Skeletal muscle tissue (tissue), 4 donors: ENCODE results near the gene GRB10. TPM values are rescaled to one million over a fixed set of nuclear protein-coding genes. Genes with fewer than 3 reads are reported as not detected.

Experiments used
- H3K27ac ChIP-seq: one replicate; pipeline ENCODE4 v1.7.0; 2013; ENCODE audit warnings: mild to moderate bottlenecking, low read depth, low read length, inconsistent platforms
- H3K27me3 ChIP-seq, 3 donors: one replicate each; pipeline ENCODE4 v1.7.0; 2013; ENCODE audit warnings: low read length in 3 of 3; ENCODE audit not compliant: control insufficient read depth in 3 of 3, insufficient read depth in 3 of 3
- H3K36me3 ChIP-seq, 3 donors: one replicate each; pipeline ENCODE4 v1.7.0; 2013; ENCODE audit warnings: low read length in 3 of 3; ENCODE audit not compliant: control insufficient read depth in 3 of 3, insufficient read depth in 3 of 3
- H3K4me1 ChIP-seq, 3 donors: one replicate each; pipeline ENCODE4 v1.7.0; 2013; ENCODE audit warnings: low read length in 3 of 3, mild to moderate bottlenecking in 3 of 3; ENCODE audit not compliant: control insufficient read depth in 3 of 3, insufficient read depth in 3 of 3
- H3K4me3 ChIP-seq, 3 donors: one replicate each; pipeline ENCODE4 v1.7.0; 2013; ENCODE audit warnings: low read length in 3 of 3
- H3K9ac ChIP-seq, 3 donors: one replicate each; pipeline ENCODE4 v1.7.0; 2013; ENCODE audit warnings: low read length in 3 of 3, mild to moderate bottlenecking in 3 of 3, moderate library complexity in 2 of 3, low read depth in 1 of 3
- H3K9me3 ChIP-seq, 3 donors: one replicate each; pipeline ENCODE4 v1.7.0; 2013; ENCODE audit warnings: low read length in 3 of 3; ENCODE audit not compliant: control insufficient read depth in 3 of 3
- total RNA-seq: library from RNA; depleted of rRNA; stranded (reverse); fragments of >200 nt; gene quantifications from one replicate; pipeline ENCODE4 v1.2.3, GENCODE V29; 2014
- donor health status: Osteomylitis.

Gene GRB10
- total RNA-seq, 1 donor from 2014 or later: 17.7 TPM

DNA sequence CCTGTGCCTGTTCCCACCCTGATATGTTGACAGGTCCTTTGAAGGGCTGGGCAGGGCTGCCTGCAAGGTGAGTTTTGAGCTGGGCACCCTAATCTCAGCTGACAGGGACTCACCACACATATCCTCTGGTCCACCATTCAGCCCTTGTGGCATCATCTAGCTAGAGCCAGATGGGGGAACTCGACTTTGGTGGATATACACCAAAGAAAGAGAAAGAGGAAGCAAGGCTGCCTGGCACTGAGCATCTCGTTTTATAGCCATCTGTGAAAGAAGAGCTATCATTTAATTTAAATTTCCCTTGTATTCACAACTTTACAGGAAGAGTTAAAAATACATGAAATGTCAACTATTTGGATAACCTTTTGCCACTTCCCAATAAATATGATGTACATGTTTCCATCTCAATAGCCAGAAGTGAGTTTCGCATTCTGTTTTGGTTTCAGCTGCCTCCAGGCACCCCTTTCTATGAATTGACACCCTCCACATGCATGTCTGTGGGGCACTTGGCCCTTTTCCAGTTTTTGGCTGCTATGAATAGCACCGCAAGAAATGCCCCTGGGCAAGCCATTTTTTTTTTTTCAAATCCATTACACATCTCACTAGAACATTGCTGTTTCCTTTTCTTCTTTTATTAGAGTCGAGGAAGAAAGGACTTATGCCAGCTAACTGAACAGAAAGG is 22.9 kb upstream of the GRB10 start:
- Histone ChIP-seq H3K27me3 (no peaks in the 10 kb centered on the region), H3K36me3 (no peaks in the 10 kb centered on the region), H3K9ac (no peak overlapping the region), H3K27ac (no peak overlapping the region), H3K4me1 (peaks cover 0 to 10% (median 4%) of the 10 kb centered on the region in 3 donors), H3K9me3 (no peaks in the 10 kb centered on the region), H3K4me3 (no peak overlapping the region)

DNA sequence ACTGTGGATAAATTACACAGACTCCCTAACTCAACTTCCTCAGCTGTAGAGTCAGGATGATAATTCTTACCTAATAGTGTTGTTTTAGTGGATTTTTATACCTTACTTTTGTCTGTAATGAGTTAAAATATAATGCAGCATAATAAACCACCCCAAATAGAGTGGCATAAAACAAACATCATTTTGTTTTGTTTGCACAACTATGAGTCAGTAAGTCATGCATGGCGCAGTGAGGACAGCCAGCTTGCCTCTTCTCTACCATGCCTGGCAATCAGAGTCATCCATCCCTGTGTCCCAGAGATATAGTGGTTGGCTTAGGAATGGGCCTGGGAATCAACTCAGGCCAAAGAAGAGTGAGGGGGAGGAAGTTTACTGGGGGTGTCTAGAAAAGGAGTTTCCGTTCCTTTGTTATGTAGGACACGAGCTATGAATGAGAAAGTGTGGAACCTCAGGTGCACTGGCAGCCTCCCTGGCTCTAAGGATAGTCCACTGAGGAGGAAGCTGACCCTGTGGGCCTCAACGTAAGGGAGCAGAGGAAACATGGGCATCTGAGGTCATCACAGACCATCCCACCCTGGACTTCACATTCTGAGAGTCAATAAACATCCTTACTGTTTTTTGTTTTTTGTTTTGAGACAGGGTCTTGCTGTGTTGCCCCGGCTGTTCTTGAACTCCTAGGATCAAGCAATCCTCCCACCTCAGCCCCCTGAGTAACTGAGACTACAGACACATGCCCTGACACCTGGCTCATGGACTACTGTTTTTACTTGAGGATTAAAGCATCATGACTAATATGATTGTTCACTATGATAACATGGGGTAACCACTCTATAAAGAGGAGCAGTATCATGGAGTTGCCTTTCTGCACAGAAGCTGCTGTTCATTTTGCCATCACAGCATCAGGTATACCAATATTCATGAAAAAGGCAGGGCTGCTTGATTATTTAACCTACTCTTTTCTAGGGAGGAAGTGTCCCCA is 21.0 kb upstream of the GRB10 start:
- Histone ChIP-seq H3K27me3 (no peaks in the 10 kb centered on the region), H3K4me1 (peaks cover 0 to 18% (median 4%) of the 10 kb centered on the region in 3 donors), H3K4me3 (no peak overlapping the region), H3K9ac (no peak overlapping the region), H3K27ac (no peak overlapping the region), H3K36me3 (no peaks in the 10 kb centered on the region), H3K9me3 (no peaks in the 10 kb centered on the region)

DNA sequence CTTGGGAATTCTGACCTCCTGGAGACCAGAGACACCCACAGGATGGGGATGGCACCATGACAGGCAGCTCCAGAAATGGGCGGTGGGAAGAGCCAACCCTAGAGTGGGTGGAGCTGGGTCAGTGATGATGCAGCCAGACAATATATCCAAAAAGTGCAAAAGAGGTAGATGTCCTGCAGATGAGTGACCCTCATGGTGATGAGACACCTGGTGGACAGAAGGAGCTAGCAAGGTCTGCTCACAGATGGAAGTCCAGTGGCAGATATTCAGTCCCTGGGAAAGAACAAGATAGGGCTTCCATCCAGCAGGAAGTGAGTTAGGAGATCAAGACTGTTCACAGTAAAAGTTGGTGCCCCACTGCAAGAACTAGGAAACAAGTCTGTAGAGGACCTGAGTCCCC is 19.2 kb upstream of the GRB10 start:
- H3K27ac ChIP-seq: no peak overlapping the region
- H3K27me3 ChIP-seq: no peaks in the 10 kb centered on the region
- no peaks in the 10 kb centered on the region for H3K9me3 ChIP-seq
- H3K36me3 ChIP-seq: no peaks in the 10 kb centered on the region
- no peak overlapping the region for H3K4me3 ChIP-seq
- H3K9ac ChIP-seq: no peak overlapping the region
- H3K4me1 ChIP-seq: peaks cover 0 to 18% (median 4%) of the 10 kb centered on the region in 3 donors

DNA sequence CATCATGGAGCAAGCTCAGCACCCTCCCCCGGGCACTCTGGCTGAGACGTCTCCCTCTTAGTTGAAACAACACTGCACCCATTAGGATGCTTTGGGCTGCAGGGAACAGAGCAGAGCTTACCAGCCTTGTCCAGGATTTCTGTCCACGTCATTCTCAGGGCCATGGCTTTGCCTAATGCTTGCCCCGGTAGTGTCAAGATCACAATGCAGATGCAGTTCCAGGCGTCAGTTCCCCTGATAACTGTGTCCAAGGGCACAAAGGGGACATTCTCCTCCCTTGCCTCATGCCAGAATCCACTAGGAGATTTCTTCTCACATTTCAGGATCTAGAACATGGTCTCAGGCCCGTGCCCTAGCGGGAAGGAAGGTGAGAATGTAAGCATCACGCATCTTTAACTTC is 17.2 kb upstream of the GRB10 start:
- Histone ChIP-seq H3K4me1 (peaks cover 0 to 18% (median 4%) of the 10 kb centered on the region in 3 donors), H3K27me3 (no peaks in the 10 kb centered on the region), H3K4me3 (no peak overlapping the region), H3K9me3 (no peaks in the 10 kb centered on the region), H3K9ac (no peak overlapping the region), H3K36me3 (no peaks in the 10 kb centered on the region), H3K27ac (no peak overlapping the region)

DNA sequence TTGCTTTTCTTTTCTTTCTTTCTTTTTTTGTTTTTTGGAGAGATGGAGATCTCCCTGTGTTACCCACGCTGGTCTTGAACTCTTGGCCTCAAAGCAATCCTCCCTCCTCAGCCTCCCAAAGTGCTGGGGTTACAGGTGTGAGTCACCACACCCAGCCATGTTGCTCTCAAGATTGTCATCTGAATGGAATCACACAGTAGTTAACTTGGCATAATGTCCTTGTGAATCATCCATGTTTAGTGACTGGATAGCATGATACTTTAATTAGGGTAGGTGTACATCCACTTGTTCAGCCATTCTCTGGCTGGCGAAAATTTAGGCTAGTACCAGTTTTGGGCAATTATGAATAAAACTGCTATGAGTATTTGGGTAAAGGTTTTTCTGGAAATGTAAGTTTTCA is 15.4 kb upstream of the GRB10 start:
- no peaks in the 10 kb centered on the region for H3K9me3 ChIP-seq
- H3K9ac ChIP-seq: no peak overlapping the region
- no peaks in the 10 kb centered on the region for H3K36me3 ChIP-seq
- H3K4me1 ChIP-seq: peaks cover 0 to 20% (median 10%) of the 10 kb centered on the region in 3 donors
- H3K4me3 ChIP-seq: no peak overlapping the region
- H3K27me3 ChIP-seq: no peaks in the 10 kb centered on the region
- no peak overlapping the region for H3K27ac ChIP-seq

DNA sequence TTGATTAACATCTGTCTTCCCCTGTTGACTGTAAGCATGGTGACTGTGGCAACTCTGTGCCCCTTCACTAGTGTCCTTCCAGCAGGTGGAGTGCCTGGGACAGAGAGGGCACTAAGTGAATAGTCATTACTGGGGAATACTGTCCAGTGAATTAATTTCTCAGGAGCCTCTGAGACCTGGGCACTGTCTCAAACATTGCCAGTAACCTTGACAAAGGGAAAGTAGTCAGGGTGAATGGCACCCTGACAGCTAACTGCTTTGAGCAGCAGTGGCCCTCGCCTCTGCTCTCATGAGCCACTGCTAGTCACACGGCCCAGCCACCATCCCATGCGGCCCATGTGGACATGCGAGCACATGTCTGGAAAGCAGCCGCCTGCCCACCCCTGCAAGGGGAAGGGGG is 13.1 kb upstream of the GRB10 start:
- H3K9ac ChIP-seq: no peak overlapping the region
- no peak overlapping the region for H3K4me3 ChIP-seq
- no peaks in the 10 kb centered on the region for H3K9me3 ChIP-seq
- no peaks in the 10 kb centered on the region for H3K27me3 ChIP-seq
- H3K36me3 ChIP-seq: no peaks in the 10 kb centered on the region
- H3K27ac ChIP-seq: no peak overlapping the region
- peaks cover 15 to 25% (median 18%) of the 10 kb centered on the region in 3 donors for H3K4me1 ChIP-seq

DNA sequence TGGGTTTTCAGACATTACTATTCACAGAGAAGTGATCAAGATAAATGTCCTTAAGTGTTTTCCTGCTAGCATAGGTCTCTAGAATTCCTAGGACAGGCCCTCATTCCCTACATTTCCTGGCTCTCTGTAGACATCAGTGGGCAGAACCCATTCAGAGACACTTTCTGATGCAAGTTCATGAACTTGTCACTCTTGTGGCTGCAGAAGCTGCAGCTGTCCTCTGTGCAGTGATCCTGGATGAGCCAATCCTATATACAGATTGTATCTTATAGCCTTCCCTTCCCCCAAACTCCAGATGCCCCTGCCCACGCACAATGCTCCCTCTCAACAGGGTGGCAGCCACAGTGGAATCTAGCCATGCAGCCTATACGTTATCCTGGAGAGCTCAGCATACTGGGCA is 12.6 kb upstream of the GRB10 start:
- Histone ChIP-seq H3K9me3 (no peaks in the 10 kb centered on the region), H3K4me1 (peaks cover 19 to 25% (median 23%) of the 10 kb centered on the region in 3 donors)

DNA sequence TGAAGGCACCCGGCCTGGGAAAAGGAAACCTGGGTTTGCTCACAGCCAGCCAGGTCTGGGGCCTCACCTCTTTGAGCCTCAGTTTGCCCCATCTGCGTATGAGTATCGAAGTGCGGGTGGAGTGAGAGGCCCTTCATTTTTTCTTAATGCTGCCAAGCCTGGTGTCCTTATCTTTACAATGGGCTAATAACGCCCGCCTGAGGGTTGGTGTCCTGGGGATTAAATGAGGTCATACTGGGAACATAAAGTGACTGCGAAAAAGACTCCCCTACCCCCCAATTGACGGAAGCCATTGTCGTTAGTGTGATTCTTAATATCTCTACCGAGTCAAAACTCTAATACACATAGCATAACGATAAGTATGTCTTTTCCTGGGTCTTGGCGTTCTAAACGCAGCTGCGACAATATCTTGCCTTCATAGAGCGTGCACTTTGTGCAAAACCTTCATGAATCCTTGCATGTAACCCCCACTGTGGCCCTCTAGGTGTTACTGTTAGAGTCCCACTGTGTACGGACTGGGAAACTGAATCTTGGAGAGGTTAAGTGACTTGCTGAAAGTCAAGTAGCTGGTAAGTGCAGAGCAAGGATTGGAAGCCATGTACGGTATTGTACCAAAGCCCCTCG is 11.4 kb upstream of the GRB10 start:
- Histone ChIP-seq H3K9ac (peak overlapping the region; percentile 63 to 84 (median 77)), H3K9me3 (no peaks in the 10 kb centered on the region), H3K4me3 (peak overlapping the region; percentile 68 to 77 (median 70)), H3K27me3 (no peaks in the 10 kb centered on the region), H3K27ac (peak overlapping the region; percentile 58), H3K36me3 (no peaks in the 10 kb centered on the region), H3K4me1 (peaks cover 17 to 23% (median 19%) of the 10 kb centered on the region in 3 donors)

More for the DNA sequence above, 12.6 kb upstream of the GRB10 start:
- no peak overlapping the region for H3K27ac ChIP-seq
- H3K4me3 ChIP-seq: no peak overlapping the region
- H3K27me3 ChIP-seq: no peaks in the 10 kb centered on the region
- H3K36me3 ChIP-seq: no peaks in the 10 kb centered on the region
- H3K9ac ChIP-seq: no peak overlapping the region

DNA sequence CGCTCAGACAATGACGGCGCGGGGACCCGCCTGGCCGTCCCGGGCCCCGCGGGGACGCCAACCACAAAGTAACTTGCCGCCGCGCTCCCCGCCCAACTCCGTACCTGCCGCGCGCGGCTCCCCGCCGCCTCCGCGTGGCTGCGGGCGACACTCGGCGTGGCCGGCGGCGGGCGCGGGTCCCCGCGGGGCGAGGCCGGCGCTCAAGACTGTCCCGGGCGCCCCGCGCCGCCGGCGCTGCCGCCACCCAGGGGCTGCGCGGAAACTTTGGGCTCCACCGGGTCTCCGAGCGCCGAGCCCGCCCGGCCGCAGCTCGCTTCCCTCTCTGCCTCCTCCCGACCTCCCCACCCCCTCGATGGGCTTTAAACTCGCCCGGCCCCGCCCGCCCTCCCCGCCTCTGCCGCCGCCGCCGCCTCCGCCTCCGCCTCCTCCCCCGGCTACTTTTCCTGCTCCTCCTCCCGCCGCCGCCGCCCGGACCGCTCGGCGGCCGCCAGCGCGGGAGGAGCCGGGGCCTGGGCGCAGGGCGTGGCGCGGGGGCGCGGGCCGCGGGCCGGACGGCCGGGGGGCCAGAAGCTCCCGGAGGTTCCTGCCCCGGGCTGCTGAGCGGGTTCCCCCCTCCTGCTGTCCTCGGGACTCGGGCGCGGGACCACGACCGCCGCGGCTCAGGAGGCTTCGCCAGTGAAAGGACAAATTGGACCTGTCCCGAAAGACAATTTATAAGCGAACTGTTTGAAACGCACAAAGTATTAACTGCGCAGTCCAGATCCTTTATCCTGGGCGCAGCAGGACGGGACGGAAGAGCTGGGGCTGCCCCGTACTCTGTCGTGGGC is 10.6 kb upstream of the GRB10 start:
- Histone ChIP-seq H3K4me1 (peaks cover 17 to 23% (median 19%) of the 10 kb centered on the region in 3 donors), H3K27ac (peak overlapping the region; percentile 58), H3K9ac (peak overlapping the region; percentile 63 to 86 (median 77))

More for the DNA sequence above, 10.6 kb upstream of the GRB10 start:
- no peaks in the 10 kb centered on the region for H3K27me3 ChIP-seq
- peaks cover 0 to under 1% (median 0%) of the 10 kb centered on the region in 3 donors for H3K9me3 ChIP-seq
- H3K4me3 ChIP-seq: peak overlapping the region; percentile 68 to 77 (median 70)
- no peaks in the 10 kb centered on the region for H3K36me3 ChIP-seq
